CD4-positive, alpha-beta T cell (primary cell): ENCODE data around the gene BRDT. TPM values are rescaled to one million over a fixed set of nuclear protein-coding genes. Genes with fewer than 3 reads are reported as not detected.
A peak's percentile ranks its signal among the peaks of the same experiment; 100 is the strongest.

Experiments used
- ATAC-seq: fragments of 200-7000 bp; cut with Tn5 transposase; one replicate; pipeline ENCODE4 v1.10.0; 2022; ENCODE audit warnings: mild to moderate bottlenecking; ENCODE audit not compliant: poor library complexity
- CTCF ChIA-PET: fragments of 350-600 bp; sonication (Branson Sonifier 250); formaldehyde crosslinking; loops from one replicate; lab custom pipeline; 2021; ENCODE audit warnings: antibody characterized with exemption, inconsistent platforms; lab: Charles Lee
- POLR2A ChIA-PET: fragments of 350-600 bp; sonication (Branson Sonifier 250); formaldehyde crosslinking; loops from one replicate; lab custom pipeline; 2021; ENCODE audit warnings: antibody characterized with exemption, inconsistent platforms; lab: Charles Lee
- DNase-seq, 14 experiments: peaks; one replicate each; pipeline ENCODE4 v3.0.0-alpha.2; 2013 to 2020; ENCODE audit warnings: mixed read lengths in 2 of 14
- H3K27ac ChIP-seq, 2 donors: one replicate each; pipeline versions ENCODE4 v1.5.1 to v1.7.0; 2013; ENCODE audit warnings: low read length in 2 of 2, low read depth in 1 of 2, mild to moderate bottlenecking in 1 of 2
- H3K27me3 ChIP-seq, 2 experiments: 1 replicate in 1 of 2; 2 replicates in 1 of 2; pipeline versions ENCODE4 v1.6.1 to v1.7.0; 2013; ENCODE audit warnings: low read length in 2 of 2, control low read depth in 1 of 2, mild to moderate bottlenecking in 1 of 2, moderate library complexity in 1 of 2; ENCODE audit not compliant: insufficient read depth in 2 of 2, control insufficient read depth in 1 of 2
- H3K36me3 ChIP-seq: one replicate; pipeline ENCODE4 v1.6.1; 2013; ENCODE audit warnings: low read length, control low read depth; ENCODE audit not compliant: insufficient read depth
- H3K4me1 ChIP-seq: one replicate; pipeline ENCODE4 v1.6.1; 2013; ENCODE audit warnings: low read length, control low read depth; ENCODE audit not compliant: insufficient read depth
- H3K4me3 ChIP-seq: one replicate; pipeline ENCODE4 v1.5.1; 2013; ENCODE audit warnings: mild to moderate bottlenecking, low read length, moderate library complexity
- H3K9me3 ChIP-seq, 2 experiments: 1 replicate in 1 of 2; 2 replicates in 1 of 2; pipeline versions ENCODE4 v1.6.1 to v1.7.0; 2013; ENCODE audit warnings: low read length in 2 of 2, mild to moderate bottlenecking in 2 of 2, control low read depth in 1 of 2, moderate library complexity in 1 of 2; ENCODE audit not compliant: control insufficient read depth in 1 of 2, insufficient read depth in 1 of 2
- H3K27ac Mint-ChIP-seq: one replicate; pipeline ENCODE4 v1.8.0; 2020; ENCODE audit warnings: mixed read lengths
- H3K27me3 Mint-ChIP-seq: one replicate; pipeline ENCODE4 v1.8.0; 2021; ENCODE audit warnings: mixed read lengths
- H3K36me3 Mint-ChIP-seq: one replicate; pipeline ENCODE4 v1.8.0; 2021; ENCODE audit warnings: low read depth, mixed read lengths
- H3K4me1 Mint-ChIP-seq: one replicate; pipeline ENCODE4 v1.8.0; 2021; ENCODE audit warnings: low read depth, mixed read lengths
- H3K4me3 Mint-ChIP-seq: one replicate; pipeline ENCODE4 v1.8.0; 2020; ENCODE audit warnings: mild to moderate bottlenecking, mixed read lengths
- H3K9me3 Mint-ChIP-seq: one replicate; pipeline ENCODE4 v1.8.0; 2020; ENCODE audit warnings: mixed read lengths
- intact Hi-C, 2 experiments: fragments of 100-400 bp; cut with DNase I in 1 of 2; cut with micrococcal nuclease in 1 of 2; formaldehyde crosslinking; loops; one replicate each; pipeline versions ENCODE4 v1.15.1 to v1.9.0; 2023 to 2025; cut with DNase I, micrococcal nuclease
- total RNA-seq, 174 experiments: library from RNA in 2 of 174; stranded (reverse) in 2 of 174; gene quantifications; one replicate each; pipeline ENCODE4 v1.2.3 and lab custom pipeline; 2021 to 2026
- TF ChIP-seq, protein P1 (sequence below): fragments of 200-600 bp; IDR thresholded peaks from one replicate; pipeline ENCODE4 v1.8.0; 2022; ENCODE audit warnings: antibody characterized with exemption, mild to moderate bottlenecking

Gene BRDT
- total RNA-seq, 2 experiments from 2014 or later = not detected

DNA sequence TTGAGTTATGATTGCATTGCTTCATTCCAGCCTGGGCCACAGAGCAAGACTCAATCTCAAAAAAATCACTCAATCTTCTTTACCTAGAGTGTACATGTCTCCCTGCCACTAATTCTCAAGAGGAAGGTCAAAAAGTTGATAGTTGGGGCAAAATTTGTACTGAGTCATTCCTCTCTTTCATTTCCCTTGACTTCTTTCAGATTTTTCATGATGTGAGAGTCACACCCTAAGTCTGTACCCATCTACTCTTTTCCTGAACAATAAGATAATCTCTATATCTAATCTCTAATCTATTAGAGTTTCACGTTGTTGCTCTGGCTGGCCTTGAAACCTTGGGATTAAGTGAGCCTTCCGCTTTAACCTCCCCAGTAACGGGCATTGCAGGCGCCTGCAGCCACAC lies 1.1 kb upstream of the BRDT start:
- ChIA-PET CTCF (no interaction called here), POLR2A (interaction anchor here (1.1 kb wide), 1 partner anchor 884 kb away, joined by 4 read pairs; the partner anchor contains the start of gene RPL5)
- peak overlapping the region; percentile 83 for H3K27ac Mint-ChIP-seq
- H3K4me3 Mint-ChIP-seq = peak overlapping the region; percentile 47
- H3K36me3 ChIP-seq = no peaks in the 10 kb centered on the region
- H3K27ac ChIP-seq = peak overlapping the region in 1 of 2 donors; percentile 86
- peaks cover 0 to 7% of the 10 kb centered on the region in 2 experiments for H3K9me3 ChIP-seq
- DNase-seq = peak in 1 of 14 experiments; percentile 47
- peak; percentile 53 for ATAC-seq
- no peaks in the 10 kb centered on the region for H3K27me3 Mint-ChIP-seq
- no peaks in the 10 kb centered on the region for H3K27me3 ChIP-seq
- intact Hi-C loops = no loop called here
- H3K36me3 Mint-ChIP-seq = no peaks in the 10 kb centered on the region
- peaks cover 31% of the 10 kb centered on the region for H3K4me1 ChIP-seq
- peaks cover 16% of the 10 kb centered on the region for H3K4me1 Mint-ChIP-seq
- peak overlapping the region; percentile 48 for H3K4me3 ChIP-seq
- peaks cover 4% of the 10 kb centered on the region for H3K9me3 Mint-ChIP-seq
- TF ChIP-seq, protein P1, sequence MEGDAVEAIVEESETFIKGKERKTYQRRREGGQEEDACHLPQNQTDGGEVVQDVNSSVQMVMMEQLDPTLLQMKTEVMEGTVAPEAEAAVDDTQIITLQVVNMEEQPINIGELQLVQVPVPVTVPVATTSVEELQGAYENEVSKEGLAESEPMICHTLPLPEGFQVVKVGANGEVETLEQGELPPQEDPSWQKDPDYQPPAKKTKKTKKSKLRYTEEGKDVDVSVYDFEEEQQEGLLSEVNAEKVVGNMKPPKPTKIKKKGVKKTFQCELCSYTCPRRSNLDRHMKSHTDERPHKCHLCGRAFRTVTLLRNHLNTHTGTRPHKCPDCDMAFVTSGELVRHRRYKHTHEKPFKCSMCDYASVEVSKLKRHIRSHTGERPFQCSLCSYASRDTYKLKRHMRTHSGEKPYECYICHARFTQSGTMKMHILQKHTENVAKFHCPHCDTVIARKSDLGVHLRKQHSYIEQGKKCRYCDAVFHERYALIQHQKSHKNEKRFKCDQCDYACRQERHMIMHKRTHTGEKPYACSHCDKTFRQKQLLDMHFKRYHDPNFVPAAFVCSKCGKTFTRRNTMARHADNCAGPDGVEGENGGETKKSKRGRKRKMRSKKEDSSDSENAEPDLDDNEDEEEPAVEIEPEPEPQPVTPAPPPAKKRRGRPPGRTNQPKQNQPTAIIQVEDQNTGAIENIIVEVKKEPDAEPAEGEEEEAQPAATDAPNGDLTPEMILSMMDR = no peak

DNA sequence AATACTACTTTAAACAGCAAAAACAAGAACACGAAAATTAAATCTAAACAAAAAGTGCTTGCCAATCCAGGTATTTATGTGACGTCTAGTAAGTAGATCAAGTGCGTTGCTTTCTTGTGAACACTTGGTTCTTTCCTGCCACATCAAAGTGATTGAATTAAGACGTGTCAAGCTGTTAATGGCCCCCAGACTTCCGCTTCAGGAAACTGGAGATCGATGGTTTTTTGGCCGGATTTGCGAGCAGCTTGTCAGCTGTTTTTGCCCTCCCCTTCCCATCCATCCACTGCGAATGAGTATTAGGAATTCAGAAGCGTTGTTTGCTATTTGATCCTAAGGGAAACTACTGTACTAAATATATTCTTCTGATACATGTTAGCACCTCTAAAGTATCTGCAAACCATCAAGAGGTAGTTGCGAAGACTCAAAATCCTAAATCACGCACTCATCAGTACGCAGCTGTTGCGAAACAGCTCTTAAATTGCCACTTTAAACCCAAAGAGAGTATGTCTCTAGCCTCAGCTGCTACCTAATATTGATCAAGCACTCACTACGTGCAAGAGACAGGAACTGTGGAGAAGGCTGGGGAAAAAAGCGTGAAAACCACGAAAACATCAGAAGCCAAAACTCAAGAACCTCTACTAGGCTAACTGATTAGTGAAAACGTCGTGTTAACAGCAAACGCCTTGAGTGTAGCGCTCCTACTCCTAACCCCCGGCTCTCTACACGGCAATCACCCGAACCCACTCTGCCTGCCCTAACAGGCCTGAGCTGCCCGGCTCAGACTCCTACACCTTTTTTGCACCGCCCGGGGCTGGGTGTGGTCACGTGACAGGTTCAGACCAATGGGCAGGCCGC lies 473 bp upstream of the BRDT start:
- H3K9me3 ChIP-seq = peaks cover 0 to 7% of the 10 kb centered on the region in 2 experiments
- peak; percentile 80 for ATAC-seq
- TF ChIP-seq, protein P1 = no peak
- peak overlapping the region in 1 of 2 donors; percentile 86 for H3K27ac ChIP-seq
- H3K4me3 Mint-ChIP-seq = peak overlapping the region; percentile 47
- H3K36me3 ChIP-seq = no peaks in the 10 kb centered on the region
- peak in 13 of 14 experiments; percentile 13 to 92 (median 29) for DNase-seq
- no peaks in the 10 kb centered on the region for H3K27me3 ChIP-seq
- H3K4me1 Mint-ChIP-seq = peaks cover 16% of the 10 kb centered on the region
- intact Hi-C loops = no loop called here
- ChIA-PET POLR2A (interaction anchor here (1.1 kb wide), 1 partner anchor 883 kb away, joined by 4 read pairs; the partner anchor contains the start of gene RPL5), CTCF (no interaction called here)
- H3K4me1 ChIP-seq = peaks cover 31% of the 10 kb centered on the region
- H3K36me3 Mint-ChIP-seq = no peaks in the 10 kb centered on the region
- H3K4me3 ChIP-seq = peak overlapping the region; percentile 48
- H3K9me3 Mint-ChIP-seq = peaks cover 4% of the 10 kb centered on the region
- no peaks in the 10 kb centered on the region for H3K27me3 Mint-ChIP-seq
- H3K27ac Mint-ChIP-seq = peak overlapping the region; percentile 83

DNA sequence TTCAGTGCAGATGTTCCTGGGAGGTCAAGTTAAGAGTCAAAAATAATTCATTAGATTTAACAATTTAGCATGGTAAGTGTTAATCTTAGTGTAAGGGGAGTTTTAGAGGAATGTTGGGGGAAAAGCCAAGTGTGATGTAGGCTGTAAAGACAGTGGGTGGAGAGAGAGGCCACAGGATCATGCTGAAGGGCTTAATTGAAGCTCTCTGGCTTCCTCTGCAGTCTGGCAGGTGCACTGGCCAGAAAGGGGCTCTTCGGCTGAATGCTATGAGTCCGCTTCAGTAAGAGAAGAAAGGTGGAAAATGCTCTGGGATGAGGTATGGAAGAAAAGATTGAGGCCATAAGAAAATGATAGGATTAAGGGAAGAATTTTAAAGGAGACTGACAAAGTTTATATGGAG lies 3.0 kb downstream of the BRDT start:
- peaks cover 4% of the 10 kb centered on the region for H3K9me3 Mint-ChIP-seq
- TF ChIP-seq, protein P1 = no peak
- ChIA-PET CTCF (no interaction called here), POLR2A (no interaction called here)
- no peaks in the 10 kb centered on the region for H3K27me3 ChIP-seq
- DNase-seq (no peak), ATAC-seq (no peak)
- H3K36me3 ChIP-seq = no peaks in the 10 kb centered on the region
- intact Hi-C loops = no loop called here
- no peaks in the 10 kb centered on the region for H3K36me3 Mint-ChIP-seq
- H3K4me3 ChIP-seq = no peak overlapping the region
- H3K27me3 Mint-ChIP-seq = no peaks in the 10 kb centered on the region
- peaks cover 26% of the 10 kb centered on the region for H3K4me1 ChIP-seq
- H3K9me3 ChIP-seq = peaks cover 0 to 7% of the 10 kb centered on the region in 2 experiments
- H3K4me3 Mint-ChIP-seq = no peak overlapping the region
- H3K27ac ChIP-seq = no peak overlapping the region
- no peak overlapping the region for H3K27ac Mint-ChIP-seq
- peaks cover 14% of the 10 kb centered on the region for H3K4me1 Mint-ChIP-seq
